GM19395 (cell line): ENCODE results near the gene TMEM51.

Experiments used
- ATAC-seq: cut with Tn5 transposase; IDR thresholded peaks from one replicate; pipeline ENCODE4 v1.9.1; 2021; ENCODE audit warnings: mild to moderate bottlenecking, moderate library complexity; ENCODE audit not compliant: unreplicated experiment

The TMEM51 gene

GRCh38 chr1:15212954-15213291 lies 59.4 kb downstream of the TMEM51 start:
- ATAC-seq: no peak

DNA sequence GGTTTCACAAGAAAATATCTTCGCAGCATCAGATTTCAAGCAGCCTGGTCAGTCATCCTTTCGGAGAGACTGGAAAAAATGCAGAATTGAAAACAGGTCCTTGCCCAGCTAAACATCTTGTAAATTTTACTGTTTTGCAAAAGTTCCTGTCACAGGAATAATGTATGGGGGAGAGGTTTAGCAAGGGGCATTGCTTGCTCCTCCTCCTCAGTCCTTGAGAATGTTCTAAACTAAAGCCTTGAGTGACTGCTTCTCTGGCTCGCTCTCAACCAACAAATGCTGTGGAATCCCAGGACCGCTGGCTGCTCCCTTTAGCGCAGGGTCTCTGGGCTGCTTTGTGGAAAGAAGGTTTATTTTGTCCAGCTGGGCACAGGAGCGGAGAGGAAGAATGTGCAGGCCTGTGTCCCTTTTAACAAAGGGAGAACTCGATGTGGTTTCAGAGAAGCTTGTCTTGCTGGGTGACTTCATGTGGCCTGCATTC lies 59.8 kb downstream of the TMEM51 start:
- no peak for ATAC-seq

GRCh38 chr1:15214527-15214926 lies 61.0 kb downstream of the TMEM51 start:
- ATAC-seq: no peak

- no peak for ATAC-seq
Observed at GRCh38 chr1:15215116-15215515, 61.6 kb downstream of the TMEM51 start.

- ATAC-seq: no peak
Observed at GRCh38 chr1:15217654-15218053, 64.1 kb downstream of the TMEM51 start.

DNA sequence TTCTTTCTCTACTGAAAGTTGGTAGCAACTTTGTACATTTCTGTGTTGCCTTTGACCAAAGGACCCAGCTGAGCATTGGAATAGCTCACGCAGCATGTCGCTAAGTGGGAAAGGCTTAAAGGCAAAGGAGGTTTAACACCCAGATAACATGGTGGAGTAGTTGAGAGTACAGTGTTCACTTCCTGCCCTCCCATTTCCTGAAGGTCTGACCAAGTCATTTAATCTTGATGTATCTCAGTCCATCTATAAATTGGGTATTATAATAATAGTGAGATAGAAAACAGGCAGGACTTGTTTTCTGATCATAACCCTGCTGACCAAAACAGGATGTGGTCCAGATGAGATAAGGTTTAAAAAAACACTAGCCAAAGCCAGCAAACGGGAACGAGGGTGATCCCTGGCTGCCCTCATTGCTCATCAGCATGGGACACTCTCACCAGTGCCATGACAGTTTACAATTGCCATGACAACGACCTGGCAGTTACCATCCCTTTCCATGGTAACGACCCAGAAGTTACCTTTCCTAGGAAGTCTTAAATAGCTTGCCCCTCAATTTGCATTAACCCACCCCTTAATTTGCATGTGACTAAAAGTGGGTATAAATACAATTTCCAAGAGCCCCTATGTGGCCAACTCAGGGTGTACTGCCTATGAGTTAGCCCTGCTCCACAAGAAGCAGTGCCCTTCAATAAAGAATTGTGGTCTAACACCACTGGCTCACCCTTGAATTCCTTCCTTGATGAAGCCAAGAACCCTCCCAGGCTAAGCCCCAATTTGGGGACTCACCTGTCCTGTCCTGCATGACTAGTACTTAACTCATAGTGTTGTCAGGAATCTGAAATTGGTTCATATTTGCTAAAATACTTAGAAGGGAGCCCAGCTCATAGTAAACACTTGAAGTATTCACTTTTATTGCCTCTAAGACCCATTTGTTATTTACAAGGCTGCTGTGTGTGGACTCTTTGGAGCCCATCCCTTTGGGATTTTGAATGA lies 65.0 kb downstream of the TMEM51 start:
- no peak for ATAC-seq

DNA sequence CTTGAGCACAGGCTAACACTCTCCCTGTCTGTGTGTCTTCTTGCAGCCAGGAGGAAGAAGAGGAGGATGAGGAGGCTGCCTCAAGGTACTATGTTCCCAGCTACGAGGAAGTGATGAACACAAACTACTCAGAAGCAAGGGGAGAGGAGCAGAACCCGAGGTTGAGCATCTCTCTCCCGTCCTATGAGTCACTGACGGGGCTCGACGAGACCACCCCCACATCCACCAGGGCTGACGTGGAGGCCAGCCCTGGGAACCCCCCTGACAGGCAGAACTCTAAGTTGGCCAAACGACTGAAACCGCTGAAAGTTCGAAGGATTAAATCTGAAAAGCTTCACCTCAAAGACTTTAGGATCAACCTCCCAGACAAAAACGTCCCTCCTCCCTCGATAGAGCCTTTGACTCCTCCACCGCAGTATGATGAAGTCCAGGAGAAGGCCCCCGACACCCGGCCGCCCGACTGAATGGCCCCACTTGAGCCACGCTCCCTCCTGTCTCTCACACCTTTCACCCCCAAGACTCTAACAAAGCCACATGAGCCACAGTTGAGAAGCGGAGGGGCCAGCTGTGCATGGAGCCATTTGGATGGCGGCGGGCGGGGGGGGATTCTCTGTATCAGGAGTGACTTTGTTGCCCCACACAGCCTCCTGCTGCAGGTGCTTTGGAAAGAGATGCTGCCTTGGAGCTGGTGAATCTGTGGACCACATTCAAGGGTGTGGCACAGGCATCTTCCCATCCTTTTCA lies 65.9 kb downstream of the TMEM51 start:
- no peak for ATAC-seq

GRCh38 chr1:15220024-15220392 lies 66.5 kb downstream of the TMEM51 start:
- ATAC-seq: no peak

- no peak for ATAC-seq
Observed at GRCh38 chr1:15220825-15221431, 67.4 kb downstream of the TMEM51 start.

GRCh38 chr1:15222653-15223303 lies 69.2 kb downstream of the TMEM51 start:
- ATAC-seq: no peak

- ATAC-seq: no peak
Observed at GRCh38 chr1:15224259-15224869, 70.8 kb downstream of the TMEM51 start.

GRCh38 chr1:15224974-15225373 lies 71.4 kb downstream of the TMEM51 start:
- ATAC-seq: no peak

GRCh38 chr1:15225461-15225860 lies 71.9 kb downstream of the TMEM51 start:
- no peak for ATAC-seq

- no peak for ATAC-seq
Observed at GRCh38 chr1:15226388-15227255, 73.1 kb downstream of the TMEM51 start.

- no peak for ATAC-seq
Observed at GRCh38 chr1:15229707-15230131, 76.2 kb downstream of the TMEM51 start.

DNA sequence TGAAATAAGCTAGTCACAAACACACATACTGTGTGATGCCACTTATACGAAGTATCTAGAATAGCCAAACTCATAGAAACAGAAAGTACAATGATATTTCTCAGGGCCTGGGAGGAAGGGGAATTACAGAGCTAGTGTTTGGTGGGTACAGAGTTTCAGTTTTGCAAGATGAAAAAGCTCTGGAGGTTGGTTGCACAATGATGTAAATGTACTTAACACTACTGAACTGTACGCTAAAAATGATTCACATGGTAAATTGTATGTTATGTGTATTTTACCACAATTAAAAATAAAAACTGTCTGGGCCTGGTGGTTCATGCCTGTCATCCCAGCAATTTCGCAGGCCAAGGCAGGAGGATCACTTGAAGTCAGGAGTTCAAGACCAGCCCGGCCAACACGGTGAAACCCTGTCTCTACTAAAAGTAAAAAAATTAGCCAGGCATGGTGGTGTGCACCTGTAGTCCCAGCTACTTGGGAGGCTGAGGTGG lies 78.2 kb downstream of the TMEM51 start:
- peak; percentile 89 for ATAC-seq

GRCh38 chr1:15233689-15234088 lies 80.1 kb downstream of the TMEM51 start:
- ATAC-seq: no peak

DNA sequence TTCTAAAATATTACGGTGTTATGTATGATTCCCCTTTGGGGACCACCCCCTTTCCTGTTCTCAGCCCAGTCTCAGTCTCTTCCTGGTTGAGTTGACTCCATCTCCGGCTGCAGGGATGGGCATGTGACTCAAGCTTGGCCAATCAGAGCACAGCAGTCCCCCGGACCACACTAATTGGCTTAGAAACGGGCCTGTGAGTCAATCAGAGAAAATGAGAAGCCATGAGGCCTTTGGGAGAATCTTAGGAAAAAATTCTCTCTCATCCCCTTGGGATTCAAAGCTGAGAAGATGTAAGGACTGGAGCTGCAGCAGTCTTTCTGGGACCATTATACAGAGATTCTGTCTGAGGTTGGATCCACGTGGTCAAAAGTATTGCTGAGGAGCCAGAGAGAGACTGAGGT lies 82.8 kb downstream of the TMEM51 start:
- ATAC-seq: no peak

- ATAC-seq: no peak
Observed at GRCh38 chr1:15236746-15237145, 83.2 kb downstream of the TMEM51 start.
